H9 (cell line): ENCODE data around the gene TYW5. TPM values are rescaled to one million over a fixed set of nuclear protein-coding genes. Genes with fewer than 3 reads are reported as not detected.

Source experiments
- DNase-seq: peaks from one replicate; pipeline ENCODE4 v3.0.0-alpha.2; 2017
- H2AFZ ChIP-seq: one replicate; pipeline ENCODE4 v1.6.1; 2013; ENCODE audit warnings: mild to moderate bottlenecking, low read length, control low read depth, moderate library complexity
- H2AK5ac ChIP-seq: 2 replicates; pipeline ENCODE4 v1.6.1; 2013; ENCODE audit warnings: low read length, control low read depth, mixed read lengths; ENCODE audit not compliant: insufficient read length
- H2BK120ac ChIP-seq: one replicate; pipeline ENCODE4 v1.6.1; 2013; ENCODE audit warnings: low read depth, mild to moderate bottlenecking, low read length, control low read depth, inconsistent platforms; ENCODE audit not compliant: poor library complexity, severe bottlenecking
- H2BK12ac ChIP-seq: 2 replicates; pipeline ENCODE4 v1.6.1; 2013; ENCODE audit warnings: low read length, control low read depth, mixed read lengths, low read depth; ENCODE audit not compliant: insufficient read length
- H2BK15ac ChIP-seq: 2 replicates; pipeline ENCODE4 v1.6.1; 2013; ENCODE audit warnings: low read depth, low read length, control low read depth
- H2BK20ac ChIP-seq: one replicate; pipeline ENCODE4 v1.6.1; 2013; ENCODE audit warnings: low read depth, mild to moderate bottlenecking, low read length, control low read depth, inconsistent platforms; ENCODE audit not compliant: poor library complexity, severe bottlenecking
- H2BK5ac ChIP-seq: 2 replicates; pipeline ENCODE4 v1.6.1; 2013; ENCODE audit warnings: low read length, control low read depth, mixed read lengths; ENCODE audit not compliant: insufficient read length
- H3K14ac ChIP-seq: 2 replicates; pipeline ENCODE4 v1.6.1; 2013; ENCODE audit warnings: low read length, control low read depth; ENCODE audit not compliant: insufficient read depth
- H3K18ac ChIP-seq: 2 replicates; pipeline ENCODE4 v1.6.1; 2013; ENCODE audit warnings: low read depth, mild to moderate bottlenecking, mixed read lengths, low read length, control low read depth; ENCODE audit not compliant: insufficient read length
- H3K23ac ChIP-seq: 2 replicates; pipeline ENCODE4 v1.6.1; 2013; ENCODE audit warnings: low read length, control low read depth, mixed read lengths, low read depth; ENCODE audit not compliant: insufficient read length
- H3K23me2 ChIP-seq: 2 replicates; pipeline ENCODE4 v1.6.1; 2013; ENCODE audit warnings: low read depth, mild to moderate bottlenecking, mixed read lengths, low read length, control low read depth; ENCODE audit not compliant: insufficient read length, poor library complexity, severe bottlenecking
- H3K27ac ChIP-seq: 2 replicates; pipeline ENCODE4 v1.5.1; 2013; ENCODE audit warnings: low read length, control low read depth, mixed read lengths, low read depth; ENCODE audit not compliant: insufficient read length
- H3K27me3 ChIP-seq: 2 replicates; pipeline ENCODE4 v1.6.1; 2013; ENCODE audit warnings: low read length, control low read depth, inconsistent platforms; ENCODE audit not compliant: insufficient read depth
- H3K4ac ChIP-seq: 2 replicates; pipeline ENCODE4 v1.6.1; 2013; ENCODE audit warnings: low read depth, mild to moderate bottlenecking, control low read depth, inconsistent platforms, low read length, moderate library complexity
- H3K4me1 ChIP-seq: 2 replicates; pipeline ENCODE4 v1.6.1; 2013; ENCODE audit warnings: low read length, control low read depth, inconsistent platforms; ENCODE audit not compliant: insufficient read depth
- H3K4me2 ChIP-seq: 2 replicates; pipeline ENCODE4 v1.6.1; 2013; ENCODE audit warnings: low read length, control low read depth, mixed read lengths; ENCODE audit not compliant: insufficient read length, insufficient read depth
- H3K56ac ChIP-seq: 2 replicates; pipeline ENCODE4 v1.6.1; 2013; ENCODE audit warnings: low read depth, mild to moderate bottlenecking, mixed read lengths, low read length, control low read depth; ENCODE audit not compliant: insufficient read length
- H3K79me1 ChIP-seq: 2 replicates; pipeline ENCODE4 v1.6.1; 2013; ENCODE audit warnings: low read depth, mild to moderate bottlenecking, moderate library complexity, low read length, control low read depth, inconsistent platforms; ENCODE audit not compliant: insufficient read depth, poor library complexity, severe bottlenecking
- H3K79me2 ChIP-seq: 2 replicates; pipeline ENCODE4 v1.6.1; 2013; ENCODE audit warnings: low read length, control low read depth, inconsistent platforms; ENCODE audit not compliant: insufficient read depth
- H3K9ac ChIP-seq: 2 replicates; pipeline ENCODE4 v1.6.1; 2013; ENCODE audit warnings: low read length, control low read depth, mixed read lengths; ENCODE audit not compliant: insufficient read length; ENCODE audit errors: extremely low read depth
- H3K9me3 ChIP-seq: one replicate; pipeline ENCODE4 v1.6.1; 2013; ENCODE audit warnings: low read depth, low read length, inconsistent platforms; ENCODE audit not compliant: control insufficient read depth
- H3T11ph ChIP-seq: one replicate; pipeline ENCODE4 v1.6.1; 2013; ENCODE audit warnings: mild to moderate bottlenecking, low read length, control low read depth, inconsistent platforms
- H4K20me1 ChIP-seq: one replicate; pipeline ENCODE4 v1.6.1; 2013; ENCODE audit not compliant: control insufficient read depth, insufficient read length, insufficient read depth
- H4K5ac ChIP-seq: 2 replicates; pipeline ENCODE4 v1.6.1; 2013; ENCODE audit warnings: low read depth, mild to moderate bottlenecking, mixed read lengths, low read length, control low read depth; ENCODE audit not compliant: insufficient read length
- H4K8ac ChIP-seq: replicated peaks from 2 replicates; pipeline ENCODE4 v1.6.1; 2013; ENCODE audit warnings: low read length, control low read depth, mixed read lengths, low read depth; ENCODE audit not compliant: insufficient read length
- H4K91ac ChIP-seq: 2 replicates; pipeline ENCODE4 v1.6.1; 2013; ENCODE audit warnings: low read depth, mild to moderate bottlenecking, moderate library complexity, mixed read lengths, low read length, control low read depth; ENCODE audit not compliant: insufficient read length
- H3K27ac Mint-ChIP-seq, 3 experiments: 2 replicates in 2 of 3; 3 replicates in 1 of 3; pipeline ENCODE4 v1.8.0; 2020 to 2021; ENCODE audit warnings: mixed read lengths in 3 of 3, mild to moderate bottlenecking in 1 of 3, moderate library complexity in 1 of 3
- H3K27me3 Mint-ChIP-seq: 2 replicates; pipeline ENCODE4 v1.8.0; 2021; ENCODE audit warnings: low read depth, mild to moderate bottlenecking, moderate library complexity, mixed read lengths
- H3K36me3 Mint-ChIP-seq, 3 experiments: 2 replicates in 2 of 3; 3 replicates in 1 of 3; pipeline ENCODE4 v1.8.0; 2020 to 2021; ENCODE audit warnings: low read depth in 3 of 3, mixed read lengths in 3 of 3; ENCODE audit not compliant: insufficient read depth in 1 of 3
- H3K4me1 Mint-ChIP-seq, 2 experiments: 2 replicates each; pipeline ENCODE4 v1.8.0; 2020; ENCODE audit warnings: mixed read lengths in 2 of 2
- H3K4me3 Mint-ChIP-seq, 2 experiments: 2 replicates in 1 of 2; 3 replicates in 1 of 2; pipeline ENCODE4 v1.8.0; 2020 to 2021; ENCODE audit warnings: mild to moderate bottlenecking in 2 of 2, mixed read lengths in 2 of 2, moderate library complexity in 1 of 2
- H3K9me3 Mint-ChIP-seq, 2 experiments: 2 replicates in 1 of 2; 3 replicates in 1 of 2; pipeline ENCODE4 v1.8.0; 2020; ENCODE audit warnings: mild to moderate bottlenecking in 2 of 2, mixed read lengths in 2 of 2, moderate library complexity in 1 of 2
- CTCF ChIP-seq: fragments of 200-600 bp; sonication (generic); conservative IDR thresholded peaks from 3 replicates; pipeline ENCODE4 v1.8.0; 2021; ENCODE audit warnings: antibody characterized with exemption, mild to moderate bottlenecking
- WGBS: extraction: QIAGEN DNeasy Blood & Tissue Kit; methylation state at CpG from one replicate; pipeline ENCODE4 v1.1.7; 2013; ENCODE audit warnings: missing lambda C conversion rate, low lambda C conversion rate, mixed read lengths; ENCODE audit not compliant: insufficient read length; ENCODE audit errors: extremely low coverage; 5-methylcytosine and 5-hydroxymethylcytosine counted together
- total RNA-seq: library from RNA; stranded (reverse); gene quantifications from 2 replicates; pipeline ENCODE4 v1.2.1, GENCODE V29; 2021

TYW5 gene
- total RNA-seq, 1 experiment from 2014 or later = 17.7 TPM

- Histone ChIP-seq H3K79me2 (no peaks in the 10 kb centered on the region), H3K4ac (no peak overlapping the region), H2BK120ac (no peak overlapping the region), H2AK5ac (no peak overlapping the region), H3K56ac (no peak overlapping the region), H3K4me1 (no peaks in the 10 kb centered on the region; the same call in 1 of the 2 replicates), H3K79me1 (no peaks in the 10 kb centered on the region), H4K20me1 (no peaks in the 10 kb centered on the region), H2AFZ (no peak overlapping the region), H3K23me2 (no peaks in the 10 kb centered on the region), H4K8ac (no peak overlapping the region), H4K91ac (no peak overlapping the region), H3T11ph (no peak overlapping the region), H2BK15ac (no peak overlapping the region), H4K5ac (no peak overlapping the region), H3K9ac (no peak overlapping the region), H3K14ac (no peak overlapping the region), H2BK12ac (no peak overlapping the region), H3K23ac (no peak overlapping the region), H3K4me2 (no peak overlapping the region), H3K27me3 (no peaks in the 10 kb centered on the region), H3K9me3 (no peaks in the 10 kb centered on the region), H2BK5ac (no peak overlapping the region), H3K27ac (no peak overlapping the region), H3K18ac (no peak overlapping the region), H2BK20ac (no peak overlapping the region)
- no peak overlapping the region for H3K27ac Mint-ChIP-seq
- H3K36me3 Mint-ChIP-seq = no peaks in the 10 kb centered on the region
- peaks cover 0 to 3% of the 10 kb centered on the region in 2 experiments; a peak in 1 of 4 replicates for H3K4me1 Mint-ChIP-seq
- peak; percentile 79 for TF ChIP-seq CTCF
- H3K4me3 Mint-ChIP-seq = no peak overlapping the region
- no peaks in the 10 kb centered on the region; a peak in 1 of 5 replicates for H3K9me3 Mint-ChIP-seq
- no CpG with 5 or more reads among the region's 2 CpGs for WGBS
- no peak for DNase-seq
- H3K27me3 Mint-ChIP-seq = no peaks in the 10 kb centered on the region
Measured at GRCh38 chr2:199973703-199974102, 18.4 kb upstream of the TYW5 start.
